A673 (cell line): ENCODE measurements around the gene POTEE.
"Not testable (repeated sequence)": the region's sequence is repeated elsewhere in the genome, so short reads cannot be mapped to it uniquely, and the experiment has no call there.

Source experiments
- EZH2 ChIP-seq: fragments of 200-600 bp; sonication (generic); IDR thresholded peaks from 2 replicates; pipeline ENCODE4 v1.6.1; 2017; ENCODE audit warnings: borderline replicate concordance, low read depth, mild to moderate bottlenecking, mixed read lengths, antibody characterized with exemption, low read length; ENCODE audit not compliant: poor library complexity, severe bottlenecking
- TF ChIP-seq, protein P1 (sequence below): fragments of 300-800, 200-600 bp; sonication (generic); conservative IDR thresholded peaks from 2 replicates; pipeline ENCODE4 v1.5.1; 2017; ENCODE audit warnings: low read depth, mild to moderate bottlenecking, antibody characterized with exemption, low read length, moderate library complexity, mixed read lengths

DNA sequence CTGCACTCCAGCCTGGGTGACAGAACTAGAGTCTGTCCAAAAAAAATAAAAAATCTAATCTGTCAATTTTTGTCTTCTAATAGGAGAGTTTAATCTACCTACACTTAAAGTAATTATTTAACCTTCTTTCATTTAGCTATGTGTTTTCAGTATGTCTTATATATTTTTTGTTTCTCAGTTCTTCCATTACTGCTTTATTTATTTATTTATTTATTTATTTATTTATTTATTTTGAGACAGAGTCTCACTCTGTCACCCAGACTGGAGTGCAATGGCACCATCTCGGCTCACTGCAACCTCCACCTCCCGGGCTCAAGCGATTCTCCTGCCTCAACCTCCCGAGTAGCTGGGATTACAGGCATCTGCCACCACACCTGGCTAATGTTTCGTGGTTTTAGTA is 43.8 kb upstream of the POTEE start:
- not testable (repeated sequence) for TF ChIP-seq EZH2
- TF ChIP-seq, protein P1, sequence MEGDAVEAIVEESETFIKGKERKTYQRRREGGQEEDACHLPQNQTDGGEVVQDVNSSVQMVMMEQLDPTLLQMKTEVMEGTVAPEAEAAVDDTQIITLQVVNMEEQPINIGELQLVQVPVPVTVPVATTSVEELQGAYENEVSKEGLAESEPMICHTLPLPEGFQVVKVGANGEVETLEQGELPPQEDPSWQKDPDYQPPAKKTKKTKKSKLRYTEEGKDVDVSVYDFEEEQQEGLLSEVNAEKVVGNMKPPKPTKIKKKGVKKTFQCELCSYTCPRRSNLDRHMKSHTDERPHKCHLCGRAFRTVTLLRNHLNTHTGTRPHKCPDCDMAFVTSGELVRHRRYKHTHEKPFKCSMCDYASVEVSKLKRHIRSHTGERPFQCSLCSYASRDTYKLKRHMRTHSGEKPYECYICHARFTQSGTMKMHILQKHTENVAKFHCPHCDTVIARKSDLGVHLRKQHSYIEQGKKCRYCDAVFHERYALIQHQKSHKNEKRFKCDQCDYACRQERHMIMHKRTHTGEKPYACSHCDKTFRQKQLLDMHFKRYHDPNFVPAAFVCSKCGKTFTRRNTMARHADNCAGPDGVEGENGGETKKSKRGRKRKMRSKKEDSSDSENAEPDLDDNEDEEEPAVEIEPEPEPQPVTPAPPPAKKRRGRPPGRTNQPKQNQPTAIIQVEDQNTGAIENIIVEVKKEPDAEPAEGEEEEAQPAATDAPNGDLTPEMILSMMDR = not testable (repeated sequence)
